Mesendoderm (in vitro differentiated cells): ENCODE measurements around the gene KIZ. TPM values are rescaled to one million over a fixed set of nuclear protein-coding genes. Genes with fewer than 3 reads are reported as not detected.

Source experiments
- DNase-seq: peaks from one replicate; pipeline ENCODE4 v3.0.0; 2013
- H2AK5ac ChIP-seq: 2 replicates; pipeline ENCODE4 v1.6.1; 2013; ENCODE audit warnings: low read length, inconsistent platforms
- H2BK120ac ChIP-seq: 2 replicates; pipeline ENCODE4 v1.6.1; 2013; ENCODE audit warnings: low read depth, mild to moderate bottlenecking, low read length, moderate library complexity, mixed read lengths
- H2BK15ac ChIP-seq: replicated peaks from 2 replicates; pipeline ENCODE4 v1.6.1; 2013; ENCODE audit warnings: low read depth, mild to moderate bottlenecking, moderate library complexity
- H2BK5ac ChIP-seq: 2 replicates; pipeline ENCODE4 v1.6.1; 2013; ENCODE audit warnings: low read length, inconsistent platforms
- H3K18ac ChIP-seq: 2 replicates; pipeline ENCODE4 v1.6.1; 2013; ENCODE audit warnings: mild to moderate bottlenecking, low read length, mixed read lengths
- H3K23ac ChIP-seq: one replicate; pipeline ENCODE4 v1.6.1; 2013; ENCODE audit warnings: low read length
- H3K27ac ChIP-seq: 2 replicates; pipeline ENCODE4 v1.5.1; 2013; ENCODE audit warnings: low read depth, mild to moderate bottlenecking, inconsistent platforms, low read length, moderate library complexity
- H3K27me3 ChIP-seq: 2 replicates; pipeline ENCODE4 v1.6.1; 2013; ENCODE audit warnings: low read length, control low read depth, mild to moderate bottlenecking, inconsistent platforms; ENCODE audit not compliant: insufficient read depth, poor library complexity
- H3K36me3 ChIP-seq: 2 replicates; pipeline ENCODE4 v1.6.1; 2013; ENCODE audit warnings: low read length, inconsistent platforms; ENCODE audit not compliant: control insufficient read depth, insufficient read depth
- H3K4ac ChIP-seq: one replicate; pipeline ENCODE4 v1.6.1; 2013; ENCODE audit warnings: low read depth, mild to moderate bottlenecking, low read length, moderate library complexity
- H3K4me1 ChIP-seq: 2 replicates; pipeline ENCODE4 v1.6.1; 2013; ENCODE audit warnings: low read depth, low read length, inconsistent platforms; ENCODE audit not compliant: control insufficient read depth
- H3K4me2 ChIP-seq: 2 replicates; pipeline ENCODE4 v1.6.1; 2013; ENCODE audit warnings: low read length
- H3K4me3 ChIP-seq: 2 replicates; pipeline ENCODE4 v1.5.1; 2013; ENCODE audit warnings: mild to moderate bottlenecking, low read length
- H3K56ac ChIP-seq: one replicate; pipeline ENCODE4 v1.6.1; 2013; ENCODE audit warnings: low read length
- H3K79me1 ChIP-seq: 2 replicates; pipeline ENCODE4 v1.6.1; 2013; ENCODE audit warnings: low read length, inconsistent platforms
- H3K79me2 ChIP-seq: 2 replicates; pipeline ENCODE4 v1.6.1; 2013; ENCODE audit warnings: mild to moderate bottlenecking, low read length; ENCODE audit not compliant: control insufficient read depth, insufficient read depth
- H3K9ac ChIP-seq: 2 replicates; pipeline ENCODE4 v1.6.1; 2013; ENCODE audit warnings: low read length, inconsistent platforms
- H4K5ac ChIP-seq: one replicate; pipeline ENCODE4 v1.6.1; 2013; ENCODE audit warnings: low read length
- H4K8ac ChIP-seq: one replicate; pipeline ENCODE4 v1.6.1; 2013; ENCODE audit warnings: low read depth, mild to moderate bottlenecking, control low read depth, low read length, moderate library complexity
- WGBS: extraction: QIAGEN DNeasy Blood & Tissue Kit; methylation state at CpG from one replicate; pipeline ENCODE4 v1.1.7; 2013; ENCODE audit warnings: low lambda C conversion rate, missing lambda C conversion rate; ENCODE audit not compliant: insufficient coverage; ENCODE audit errors: extremely low coverage; 5-methylcytosine and 5-hydroxymethylcytosine counted together
- polyA plus RNA-seq, 2 experiments: library from polyadenylated mRNA; stranded (reverse); fragments of 200-250 nt; gene quantifications; one replicate each; pipeline ENCODE4 v1.2.3, GENCODE V29; 2013

KIZ gene, protein sequence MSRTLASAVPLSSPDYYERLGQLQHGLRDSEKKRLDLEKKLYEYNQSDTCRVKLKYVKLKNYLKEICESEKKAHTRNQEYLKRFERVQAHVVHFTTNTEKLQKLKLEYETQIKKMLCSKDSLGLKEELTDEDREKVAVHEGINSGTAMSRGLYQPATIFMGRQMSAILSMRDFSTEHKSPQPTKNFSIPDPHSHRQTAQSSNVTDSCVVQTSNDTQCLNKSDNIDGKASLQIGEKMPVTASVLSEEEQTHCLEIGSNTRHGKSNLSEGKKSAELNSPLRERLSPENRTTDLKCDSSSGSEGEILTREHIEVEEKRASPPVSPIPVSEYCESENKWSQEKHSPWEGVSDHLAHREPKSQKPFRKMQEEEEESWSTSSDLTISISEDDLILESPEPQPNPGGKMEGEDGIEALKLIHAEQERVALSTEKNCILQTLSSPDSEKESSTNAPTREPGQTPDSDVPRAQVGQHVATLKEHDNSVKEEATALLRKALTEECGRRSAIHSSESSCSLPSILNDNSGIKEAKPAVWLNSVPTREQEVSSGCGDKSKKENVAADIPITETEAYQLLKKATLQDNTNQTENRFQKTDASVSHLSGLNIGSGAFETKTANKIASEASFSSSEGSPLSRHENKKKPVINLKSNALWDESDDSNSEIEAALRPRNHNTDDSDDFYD
- 20.8 TPM for polyA plus RNA-seq (2013, experiment 1 of 2)
- polyA plus RNA-seq (2013, experiment 2 of 2) = 22.3 TPM

- Histone ChIP-seq H2AK5ac (no peak within 1 kb of the TSS), H2BK120ac (no peak within 1 kb of the TSS), H2BK15ac (no peak within 1 kb of the TSS), H3K4me3 (peak within 1 kb of the TSS; percentile 74), H3K79me1 (peaks cover 2% of the 10 kb centered on the region), H3K56ac (peak within 1 kb of the TSS; percentile 90), H4K8ac (no peak within 1 kb of the TSS), H4K5ac (no peak within 1 kb of the TSS), H3K4me1 (no peaks in the 10 kb centered on the region), H3K9ac (peak within 1 kb of the TSS; percentile 80), H3K23ac (no peak within 1 kb of the TSS), H3K27ac (peak within 1 kb of the TSS; percentile 70), H3K18ac (peak within 1 kb of the TSS; percentile 22), H3K79me2 (no peaks in the 10 kb centered on the region), H2BK5ac (no peak within 1 kb of the TSS), H3K27me3 (no peaks in the 10 kb centered on the region), H3K4me2 (peak within 1 kb of the TSS; percentile 86), H3K4ac (no peak within 1 kb of the TSS), H3K36me3 (no peaks in the 10 kb centered on the region)
- DNase-seq = peak; percentile 97
- no CpG with 5 or more reads among the region's 66 CpGs for WGBS
Measured at GRCh38 chr20:21125849-21126580, at the start of gene KIZ. Gene KIZ, plus strand, starts transcription at chr20:21126082. Its CDS starts 34 bp downstream, at chr20:21126116.

DNA sequence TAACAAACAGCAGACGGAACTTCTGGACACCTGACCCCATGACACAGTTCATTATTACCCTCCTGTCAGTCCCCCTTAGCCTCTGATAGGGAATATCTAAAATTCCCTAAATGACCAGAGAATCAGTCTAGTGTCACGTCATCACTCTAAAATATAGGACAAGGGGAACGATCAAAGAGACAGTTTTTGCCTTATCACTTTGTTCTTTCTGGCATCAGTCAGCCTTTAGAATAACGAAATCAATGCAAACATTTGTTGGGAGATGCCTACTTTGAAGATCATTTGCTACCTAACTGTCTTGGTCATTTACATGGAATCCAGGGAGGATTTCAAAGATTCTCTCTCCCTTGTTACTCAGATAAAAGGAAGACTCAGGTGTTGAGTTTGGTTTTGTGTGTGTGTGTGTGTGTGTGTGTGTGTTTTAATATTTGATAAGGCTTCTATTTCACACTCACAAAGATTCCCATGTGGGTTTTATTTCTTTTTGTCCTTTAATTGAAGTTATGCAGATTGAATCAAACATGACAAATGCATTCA is 48.0 kb upstream of the KIZ start:
- Histone ChIP-seq H3K4me3 (no peak overlapping the region), H2BK120ac (no peak overlapping the region), H3K79me1 (no peaks in the 10 kb centered on the region), H2BK15ac (no peak overlapping the region), H2BK5ac (no peak overlapping the region), H3K4me1 (no peaks in the 10 kb centered on the region), H3K27ac (no peak overlapping the region), H3K9ac (no peak overlapping the region), H3K36me3 (no peaks in the 10 kb centered on the region), H3K4me2 (no peak overlapping the region), H3K56ac (no peak overlapping the region), H3K23ac (no peak overlapping the region), H2AK5ac (no peak overlapping the region), H4K8ac (no peak overlapping the region), H3K79me2 (no peaks in the 10 kb centered on the region), H4K5ac (no peak overlapping the region), H3K27me3 (no peaks in the 10 kb centered on the region), H3K4ac (no peak overlapping the region), H3K18ac (no peak overlapping the region)
- no peak for DNase-seq
- WGBS = no CpG with 5 or more reads among the region's 4 CpGs

DNA sequence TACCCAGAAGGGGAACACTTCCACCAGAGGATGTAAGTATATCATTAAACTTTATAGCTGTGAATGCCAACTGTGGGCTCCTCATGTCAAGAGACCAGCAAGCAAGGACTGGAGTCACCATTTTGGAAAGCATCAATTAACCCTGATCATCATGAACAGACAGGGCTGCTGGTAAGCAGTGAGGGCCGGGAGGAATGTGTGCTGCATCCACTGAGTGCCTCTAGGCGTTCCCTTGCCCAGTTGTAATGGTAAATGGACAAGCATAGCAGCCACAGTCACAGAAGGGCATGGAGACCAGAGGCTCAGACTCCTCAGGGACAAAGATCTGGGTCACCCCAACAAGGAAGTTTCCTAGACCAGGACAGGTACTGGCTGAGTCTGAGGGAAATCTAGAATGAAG is 43.3 kb upstream of the KIZ start:
- no peak overlapping the region for H4K5ac ChIP-seq
- H3K27ac ChIP-seq = no peak overlapping the region
- H4K8ac ChIP-seq = no peak overlapping the region
- DNase-seq = no peak
- no peak overlapping the region for H3K9ac ChIP-seq
- H3K23ac ChIP-seq = no peak overlapping the region
- H3K36me3 ChIP-seq = no peaks in the 10 kb centered on the region
- H3K27me3 ChIP-seq = no peaks in the 10 kb centered on the region
- no peaks in the 10 kb centered on the region for H3K79me2 ChIP-seq
- no peak overlapping the region for H3K4me3 ChIP-seq
- no peak overlapping the region for H3K4me2 ChIP-seq
- no peaks in the 10 kb centered on the region for H3K79me1 ChIP-seq
- no peak overlapping the region for H3K56ac ChIP-seq
- no CpG with 5 or more reads among the region's 2 CpGs for WGBS
- H3K18ac ChIP-seq = no peak overlapping the region
- no peak overlapping the region for H2AK5ac ChIP-seq
- H2BK120ac ChIP-seq = no peak overlapping the region
- H2BK5ac ChIP-seq = no peak overlapping the region
- no peak overlapping the region for H3K4ac ChIP-seq
- H2BK15ac ChIP-seq = no peak overlapping the region
- H3K4me1 ChIP-seq = no peaks in the 10 kb centered on the region

DNA sequence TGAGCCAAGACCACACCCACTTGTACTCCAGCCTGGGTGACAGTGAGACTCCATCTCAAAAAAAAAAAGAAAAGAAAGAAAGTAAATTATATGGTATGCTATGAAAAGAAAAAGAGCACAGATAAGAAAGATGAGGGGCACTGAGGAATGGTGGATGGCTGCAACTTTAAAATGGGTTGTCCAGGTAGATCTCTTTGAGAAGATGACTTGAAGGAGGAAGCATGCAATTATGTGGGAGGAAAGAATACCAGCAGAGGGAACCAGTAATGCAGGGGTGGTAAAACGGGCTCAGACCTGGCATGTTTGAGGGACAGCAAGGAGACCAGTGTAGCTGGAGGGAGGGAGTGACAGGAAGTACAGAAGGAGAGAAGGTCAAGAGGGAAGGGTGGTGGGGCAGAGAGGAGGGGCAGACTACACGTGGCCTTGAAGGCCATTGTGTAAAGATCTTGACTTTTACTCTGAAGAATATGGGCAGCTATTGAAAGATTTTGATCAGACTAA is 42.0 kb upstream of the KIZ start:
- no peak for DNase-seq
- H3K79me2 ChIP-seq = no peaks in the 10 kb centered on the region

DNA sequence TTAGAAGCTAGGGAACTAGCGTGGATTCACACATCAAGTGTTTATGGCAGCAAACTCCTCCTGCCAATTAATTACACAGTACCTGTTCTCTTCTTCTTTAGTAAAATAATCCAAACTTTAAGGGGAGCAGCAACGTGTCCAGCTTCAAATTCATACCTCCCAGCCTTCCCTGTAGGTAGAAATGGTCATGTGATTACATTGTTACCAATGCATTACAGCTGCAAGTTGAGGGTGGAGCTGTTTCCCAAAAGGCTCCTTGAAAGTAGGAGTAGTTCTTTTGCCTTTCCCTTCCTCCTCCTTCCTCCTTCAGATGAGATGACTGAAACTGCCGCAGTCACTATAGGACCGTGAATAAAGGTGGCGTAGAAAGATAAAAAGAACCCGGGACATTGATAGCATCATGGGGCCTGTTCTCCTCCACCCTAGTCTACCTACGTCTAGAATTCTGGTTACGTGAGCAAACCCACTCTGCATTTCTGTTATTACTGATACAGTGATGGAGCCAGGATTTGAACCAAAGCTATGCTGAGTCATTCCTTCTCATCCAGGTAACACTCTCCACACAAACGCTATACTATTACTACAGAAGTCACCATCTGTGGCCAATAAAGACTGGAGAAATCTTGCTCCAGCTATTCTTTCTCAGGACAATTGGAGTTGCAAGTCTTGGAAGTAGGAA is 37.9 kb upstream of the KIZ start:
- Histone ChIP-seq H3K4ac (no peak overlapping the region), H3K27me3 (no peaks in the 10 kb centered on the region)
- WGBS = no CpG with 5 or more reads among the region's 9 CpGs

More for the DNA sequence above, 42.0 kb upstream of the KIZ start:
- Histone ChIP-seq H3K18ac (no peak overlapping the region), H2AK5ac (no peak overlapping the region), H3K4me1 (no peaks in the 10 kb centered on the region), H2BK15ac (no peak overlapping the region), H3K4ac (no peak overlapping the region), H2BK5ac (no peak overlapping the region), H4K8ac (no peak overlapping the region), H3K27me3 (no peaks in the 10 kb centered on the region), H3K4me2 (no peak overlapping the region), H3K4me3 (no peak overlapping the region), H3K23ac (no peak overlapping the region), H2BK120ac (no peak overlapping the region), H3K9ac (no peak overlapping the region), H3K79me1 (no peaks in the 10 kb centered on the region), H3K27ac (no peak overlapping the region), H3K36me3 (no peaks in the 10 kb centered on the region), H4K5ac (no peak overlapping the region), H3K56ac (no peak overlapping the region)
- no CpG with 5 or more reads among the region's 2 CpGs for WGBS

More for the DNA sequence above, 37.9 kb upstream of the KIZ start:
- DNase-seq = no peak
- no peak overlapping the region for H3K27ac ChIP-seq
- no peak overlapping the region for H4K8ac ChIP-seq
- no peaks in the 10 kb centered on the region for H3K79me2 ChIP-seq
- peaks cover 8% of the 10 kb centered on the region for H3K4me1 ChIP-seq
- no peak overlapping the region for H2BK15ac ChIP-seq
- H3K56ac ChIP-seq = no peak overlapping the region
- H4K5ac ChIP-seq = no peak overlapping the region
- H3K79me1 ChIP-seq = no peaks in the 10 kb centered on the region
- H2BK120ac ChIP-seq = no peak overlapping the region
- no peak overlapping the region for H3K4me3 ChIP-seq
- H2AK5ac ChIP-seq = no peak overlapping the region
- H3K18ac ChIP-seq = peak overlapping the region; percentile 51
- no peaks in the 10 kb centered on the region for H3K36me3 ChIP-seq
- H3K9ac ChIP-seq = no peak overlapping the region
- H3K23ac ChIP-seq = no peak overlapping the region
- no peak overlapping the region for H3K4me2 ChIP-seq
- no peak overlapping the region for H2BK5ac ChIP-seq
